Skeletal muscle satellite cell (primary cell): ENCODE measurements around the gene SPOUT1.

Experiments
- H3K27me3 ChIP-seq: 2 replicates; pipeline ENCODE4 v1.7.0; 2013; ENCODE audit warnings: low read length; ENCODE audit not compliant: control insufficient read depth, insufficient read depth
- H3K36me3 ChIP-seq: 2 replicates; pipeline ENCODE4 v1.7.0; 2013; ENCODE audit warnings: mild to moderate bottlenecking, control low read depth, low read length; ENCODE audit not compliant: insufficient read depth
- H3K4me1 ChIP-seq: 2 replicates; pipeline ENCODE4 v1.7.0; 2013; ENCODE audit warnings: low read length; ENCODE audit not compliant: control insufficient read depth, insufficient read depth
- H3K4me2 ChIP-seq: 2 replicates; pipeline ENCODE4 v1.7.0; 2013; ENCODE audit warnings: mild to moderate bottlenecking, low read length
- H3K4me3 ChIP-seq: 2 replicates; pipeline ENCODE4 v1.7.0; 2013; ENCODE audit warnings: low read length
- H3K9ac ChIP-seq: 2 replicates; pipeline ENCODE4 v1.7.0; 2013; ENCODE audit warnings: mild to moderate bottlenecking, low read depth, low read length, moderate library complexity
- H3K9me3 ChIP-seq: replicated peaks from 2 replicates; pipeline ENCODE4 v1.7.0; 2013; ENCODE audit warnings: mild to moderate bottlenecking, control low read depth, low read length

Gene SPOUT1

GRCh38 chr9:128835246-128836210 lies 5.9 kb upstream of the SPOUT1 start:
- Histone ChIP-seq H3K4me1 (no peaks in the 10 kb centered on the region), H3K9me3 (no peaks in the 10 kb centered on the region), H3K4me3 (no peak overlapping the region), H3K36me3 (peaks cover 8% of the 10 kb centered on the region), H3K9ac (no peak overlapping the region), H3K27me3 (no peaks in the 10 kb centered on the region), H3K4me2 (no peak overlapping the region)

GRCh38 chr9:128833696-128834095 lies 4.1 kb upstream of the SPOUT1 start:
- Histone ChIP-seq H3K27me3 (no peaks in the 10 kb centered on the region), H3K4me2 (no peak overlapping the region), H3K9me3 (no peaks in the 10 kb centered on the region), H3K36me3 (peaks cover 8% of the 10 kb centered on the region), H3K9ac (no peak overlapping the region), H3K4me1 (peaks cover 3% of the 10 kb centered on the region), H3K4me3 (no peak overlapping the region)

- Histone ChIP-seq H3K36me3 (peaks cover 42% of the 10 kb centered on the region), H3K4me2 (peak overlapping the region; percentile 85), H3K9me3 (no peaks in the 10 kb centered on the region), H3K27me3 (no peaks in the 10 kb centered on the region), H3K9ac (peak overlapping the region; percentile 86), H3K4me1 (peaks cover 7% of the 10 kb centered on the region), H3K4me3 (peak overlapping the region; percentile 91)
Measured at GRCh38 chr9:128828719-128829452, 708 bp downstream of the SPOUT1 start.

GRCh38 chr9:128828267-128828666 lies 1.3 kb downstream of the SPOUT1 start:
- Histone ChIP-seq H3K9ac (peak overlapping the region; percentile 86), H3K4me2 (peak overlapping the region; percentile 85), H3K4me3 (peak overlapping the region; percentile 91), H3K36me3 (peaks cover 40% of the 10 kb centered on the region), H3K4me1 (peaks cover 7% of the 10 kb centered on the region), H3K27me3 (no peaks in the 10 kb centered on the region), H3K9me3 (no peaks in the 10 kb centered on the region)

- Histone ChIP-seq H3K27me3 (no peaks in the 10 kb centered on the region), H3K4me3 (no peak overlapping the region), H3K9me3 (no peaks in the 10 kb centered on the region), H3K9ac (no peak overlapping the region), H3K36me3 (peaks cover 55% of the 10 kb centered on the region), H3K4me1 (peaks cover 7% of the 10 kb centered on the region), H3K4me2 (no peak overlapping the region)
Measured at GRCh38 chr9:128825923-128826700, 3.5 kb downstream of the SPOUT1 start.

- peaks cover 8% of the 10 kb centered on the region for H3K4me1 ChIP-seq
- no peaks in the 10 kb centered on the region for H3K9me3 ChIP-seq
- H3K36me3 ChIP-seq = peaks cover 55% of the 10 kb centered on the region
- H3K4me3 ChIP-seq = no peak overlapping the region
- no peak overlapping the region for H3K4me2 ChIP-seq
- H3K9ac ChIP-seq = no peak overlapping the region
- H3K27me3 ChIP-seq = no peaks in the 10 kb centered on the region
Measured at GRCh38 chr9:128824911-128825310, 4.7 kb downstream of the SPOUT1 start.

- no peaks in the 10 kb centered on the region for H3K27me3 ChIP-seq
- no peak overlapping the region for H3K9ac ChIP-seq
- no peaks in the 10 kb centered on the region for H3K9me3 ChIP-seq
- peaks cover 55% of the 10 kb centered on the region for H3K36me3 ChIP-seq
- no peak overlapping the region for H3K4me3 ChIP-seq
- peaks cover 16% of the 10 kb centered on the region for H3K4me1 ChIP-seq
- no peak overlapping the region for H3K4me2 ChIP-seq
Measured at GRCh38 chr9:128823903-128824406, 5.6 kb downstream of the SPOUT1 start.

GRCh38 chr9:128823362-128823902 lies 6.2 kb downstream of the SPOUT1 start:
- Histone ChIP-seq H3K4me2 (no peak overlapping the region), H3K27me3 (no peaks in the 10 kb centered on the region), H3K4me3 (no peak overlapping the region), H3K9ac (no peak overlapping the region), H3K9me3 (no peaks in the 10 kb centered on the region), H3K4me1 (peaks cover 11% of the 10 kb centered on the region), H3K36me3 (peaks cover 55% of the 10 kb centered on the region)

- peaks cover 10% of the 10 kb centered on the region for H3K4me1 ChIP-seq
- no peak overlapping the region for H3K4me3 ChIP-seq
- H3K9me3 ChIP-seq = no peaks in the 10 kb centered on the region
- H3K9ac ChIP-seq = no peak overlapping the region
- no peak overlapping the region for H3K4me2 ChIP-seq
- H3K36me3 ChIP-seq = peaks cover 52% of the 10 kb centered on the region
- no peaks in the 10 kb centered on the region for H3K27me3 ChIP-seq
Measured at GRCh38 chr9:128822407-128823042, 7.1 kb downstream of the SPOUT1 start.

GRCh38 chr9:128821584-128822406 lies 7.8 kb downstream of the SPOUT1 start:
- H3K4me3 ChIP-seq = no peak overlapping the region
- H3K9me3 ChIP-seq = no peaks in the 10 kb centered on the region
- no peak overlapping the region for H3K9ac ChIP-seq
- peaks cover 10% of the 10 kb centered on the region for H3K4me1 ChIP-seq
- peaks cover 45% of the 10 kb centered on the region for H3K36me3 ChIP-seq
- no peak overlapping the region for H3K4me2 ChIP-seq
- no peaks in the 10 kb centered on the region for H3K27me3 ChIP-seq
